ENCODE data around the gene IL24.

IL24 gene

DNA sequence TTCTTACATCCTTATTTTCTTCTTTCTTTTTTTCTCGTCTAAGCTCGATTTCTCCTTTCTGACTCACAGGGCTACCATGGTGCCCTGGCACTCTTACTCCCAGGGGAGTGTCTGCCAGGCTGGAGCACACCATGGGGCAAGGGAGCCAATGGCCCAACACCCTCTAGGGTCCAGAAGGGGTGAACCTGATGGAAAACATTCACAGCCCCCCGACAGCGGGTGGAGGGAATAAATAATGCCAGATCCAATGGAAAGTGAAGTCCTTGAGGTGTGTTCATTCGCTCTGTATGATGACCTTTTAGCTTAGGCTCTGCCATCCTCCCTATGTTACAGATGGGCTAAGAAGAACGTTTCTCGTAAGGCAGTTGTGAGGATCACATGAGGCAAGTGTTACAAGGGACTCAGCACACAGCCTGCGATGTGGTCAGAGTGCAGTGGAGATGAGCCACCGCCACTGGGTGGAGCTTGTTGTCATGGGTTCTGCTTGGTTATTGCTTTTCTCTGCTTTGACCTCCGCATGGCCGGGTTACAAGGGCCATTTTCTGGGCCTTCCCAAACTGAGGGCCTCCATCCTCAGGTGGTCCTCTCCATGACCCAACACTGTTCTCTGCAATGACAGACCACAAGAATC, 28.0 kb downstream of the IL24 start:
- Histone ChIP-seq H3K27me3 (ENCODE audit: control insufficient read depth, insufficient read depth, low read length) (no peaks in the 10 kb centered on the region), H3K36me3 (ENCODE audit: control insufficient read depth, insufficient read depth, low read length) (no peaks in the 10 kb centered on the region), H3K4me3 (ENCODE audit: low read length) (no peak overlapping the region), H3K27ac (ENCODE audit: low read length) (no peak overlapping the region), H3K4me1 (ENCODE audit: control insufficient read depth, insufficient read depth, low read length) (no peaks in the 10 kb centered on the region), H3K9me3 (ENCODE audit: control insufficient read depth, insufficient read depth, low read length) (no peaks in the 10 kb centered on the region)
- DNase-seq (ENCODE audit: low read depth, low spot score) = no peak
- no CpG with 5 or more reads among the region's 11 CpGs for WGBS (ENCODE audit: insufficient coverage, insufficient read length)

- H3K27me3 ChIP-seq (ENCODE audit: control insufficient read depth, insufficient read depth, low read length) = no peaks in the 10 kb centered on the region
- no peak for DNase-seq (ENCODE audit: low read depth, low spot score)
- H3K4me1 ChIP-seq (ENCODE audit: control insufficient read depth, insufficient read depth, low read length) = no peaks in the 10 kb centered on the region
- WGBS (ENCODE audit: insufficient coverage, insufficient read length) = no CpG with 5 or more reads among the region's 2 CpGs
- H3K36me3 ChIP-seq (ENCODE audit: control insufficient read depth, insufficient read depth, low read length) = no peaks in the 10 kb centered on the region
- no peaks in the 10 kb centered on the region for H3K9me3 ChIP-seq (ENCODE audit: control insufficient read depth, insufficient read depth, low read length)
- no peak overlapping the region for H3K27ac ChIP-seq (ENCODE audit: low read length)
- no peak overlapping the region for H3K4me3 ChIP-seq (ENCODE audit: low read length)
These were observed 29.0 kb downstream of the IL24 start for GRCh38 chr1:206926286-206926685.

DNA sequence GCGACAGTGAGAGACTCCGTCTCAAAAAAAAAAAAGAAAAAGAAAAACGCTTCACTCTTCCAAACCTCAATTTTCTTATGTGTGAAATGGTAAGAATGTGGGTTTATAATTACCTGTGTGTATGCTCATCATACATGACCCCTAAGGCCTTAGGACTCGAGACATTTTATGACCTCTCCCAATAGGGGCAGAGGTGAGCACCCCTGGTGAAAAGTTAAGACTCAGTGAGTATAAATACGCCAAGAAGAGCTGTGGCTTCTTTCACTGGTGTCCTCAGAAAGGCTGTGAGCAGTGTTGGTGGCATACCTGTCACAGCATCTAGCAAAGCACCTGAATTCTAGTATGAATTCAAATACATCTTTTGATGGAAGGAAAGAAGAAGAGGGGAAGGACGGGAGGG, 32.3 kb downstream of the IL24 start:
- WGBS (ENCODE audit: insufficient coverage, insufficient read length) = no CpG with 5 or more reads among the region's 6 CpGs
- Histone ChIP-seq H3K27ac (ENCODE audit: low read length) (no peak overlapping the region), H3K36me3 (ENCODE audit: control insufficient read depth, insufficient read depth, low read length) (no peaks in the 10 kb centered on the region), H3K27me3 (ENCODE audit: control insufficient read depth, insufficient read depth, low read length) (no peaks in the 10 kb centered on the region), H3K4me3 (ENCODE audit: low read length) (no peak overlapping the region), H3K4me1 (ENCODE audit: control insufficient read depth, insufficient read depth, low read length) (no peaks in the 10 kb centered on the region), H3K9me3 (ENCODE audit: control insufficient read depth, insufficient read depth, low read length) (no peaks in the 10 kb centered on the region)
- no peak for DNase-seq (ENCODE audit: low read depth, low spot score)

DNA sequence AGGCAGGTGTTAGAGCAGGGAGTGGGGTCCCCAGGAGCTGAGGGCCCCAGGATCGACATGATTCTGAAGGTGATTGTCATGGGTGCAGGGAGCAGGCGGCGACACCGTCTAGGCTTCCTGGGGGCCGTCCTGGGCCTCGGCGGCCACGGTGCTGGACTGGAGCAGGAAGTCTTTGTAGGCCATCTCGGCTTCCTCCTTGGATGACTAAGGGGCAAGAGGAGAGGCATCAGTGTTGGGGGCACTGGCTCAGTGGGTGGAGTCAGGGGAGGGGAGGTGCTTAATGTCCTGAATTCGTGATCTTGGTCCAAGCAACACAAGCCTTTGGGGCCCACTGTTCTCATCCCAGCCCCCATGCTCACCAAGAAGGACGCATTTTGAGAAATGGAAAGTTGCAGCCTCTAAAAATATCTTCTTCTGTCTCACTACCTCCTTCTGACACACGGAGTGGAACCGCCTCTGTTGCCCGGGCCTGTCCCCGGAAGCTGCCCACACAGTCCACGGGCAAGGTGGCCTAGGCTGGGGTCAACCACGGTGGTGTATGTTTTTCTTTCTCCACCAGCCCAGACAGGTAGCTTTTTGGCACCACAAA, 33.1 kb downstream of the IL24 start:
- Histone ChIP-seq H3K27ac (ENCODE audit: low read length) (no peak overlapping the region), H3K4me1 (ENCODE audit: control insufficient read depth, insufficient read depth, low read length) (no peaks in the 10 kb centered on the region), H3K9me3 (ENCODE audit: control insufficient read depth, insufficient read depth, low read length) (no peaks in the 10 kb centered on the region), H3K4me3 (ENCODE audit: low read length) (no peak overlapping the region), H3K36me3 (ENCODE audit: control insufficient read depth, insufficient read depth, low read length) (no peaks in the 10 kb centered on the region), H3K27me3 (ENCODE audit: control insufficient read depth, insufficient read depth, low read length) (no peaks in the 10 kb centered on the region)
- DNase-seq (ENCODE audit: low read depth, low spot score) = no peak
- WGBS (ENCODE audit: insufficient coverage, insufficient read length) = no CpG with 5 or more reads among the region's 17 CpGs

DNA sequence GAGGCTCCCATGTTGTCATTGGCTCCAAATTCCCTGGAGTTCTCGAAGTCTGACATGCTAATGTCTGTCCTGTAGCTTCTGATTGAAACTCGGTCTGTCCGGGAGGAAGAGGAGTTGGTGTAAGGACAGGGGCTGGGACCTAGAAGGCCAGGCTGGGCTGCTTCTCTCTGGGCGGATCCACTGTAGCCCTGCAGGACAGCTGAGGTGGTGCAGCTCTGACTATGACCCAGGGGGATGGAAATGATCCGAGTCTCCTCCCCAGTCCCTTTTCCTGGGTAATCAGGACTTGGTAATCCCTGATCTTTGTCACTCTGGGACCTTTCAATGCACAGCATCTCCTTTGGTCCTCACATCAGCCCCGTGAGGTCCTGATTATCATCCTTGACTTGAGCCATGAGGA, 34.5 kb downstream of the IL24 start:
- Histone ChIP-seq H3K36me3 (ENCODE audit: control insufficient read depth, insufficient read depth, low read length) (no peaks in the 10 kb centered on the region), H3K4me1 (ENCODE audit: control insufficient read depth, insufficient read depth, low read length) (no peaks in the 10 kb centered on the region), H3K27me3 (ENCODE audit: control insufficient read depth, insufficient read depth, low read length) (no peaks in the 10 kb centered on the region), H3K4me3 (ENCODE audit: low read length) (no peak overlapping the region), H3K9me3 (ENCODE audit: control insufficient read depth, insufficient read depth, low read length) (no peaks in the 10 kb centered on the region), H3K27ac (ENCODE audit: low read length) (no peak overlapping the region)
- no CpG with 5 or more reads among the region's 6 CpGs for WGBS (ENCODE audit: insufficient coverage, insufficient read length)
- no peak for DNase-seq (ENCODE audit: low read depth, low spot score)

- no peaks in the 10 kb centered on the region for H3K4me1 ChIP-seq (ENCODE audit: control insufficient read depth, insufficient read depth, low read length)
- H3K9me3 ChIP-seq (ENCODE audit: control insufficient read depth, insufficient read depth, low read length) = no peaks in the 10 kb centered on the region
- no peak overlapping the region for H3K4me3 ChIP-seq (ENCODE audit: low read length)
- H3K27ac ChIP-seq (ENCODE audit: low read length) = no peak overlapping the region
- no CpG with 5 or more reads among the region's 8 CpGs for WGBS (ENCODE audit: insufficient coverage, insufficient read length)
- no peaks in the 10 kb centered on the region for H3K27me3 ChIP-seq (ENCODE audit: control insufficient read depth, insufficient read depth, low read length)
- no peak for DNase-seq (ENCODE audit: low read depth, low spot score)
- H3K36me3 ChIP-seq (ENCODE audit: control insufficient read depth, insufficient read depth, low read length) = no peaks in the 10 kb centered on the region
These were observed 34.9 kb downstream of the IL24 start for GRCh38 chr1:206932177-206932576.

- WGBS (ENCODE audit: insufficient coverage, insufficient read length) = no CpG with 5 or more reads among the region's 8 CpGs
- Histone ChIP-seq H3K27me3 (ENCODE audit: control insufficient read depth, insufficient read depth, low read length) (no peaks in the 10 kb centered on the region), H3K4me3 (ENCODE audit: low read length) (no peak overlapping the region), H3K9me3 (ENCODE audit: control insufficient read depth, insufficient read depth, low read length) (no peaks in the 10 kb centered on the region), H3K4me1 (ENCODE audit: control insufficient read depth, insufficient read depth, low read length) (no peaks in the 10 kb centered on the region), H3K27ac (ENCODE audit: low read length) (no peak overlapping the region), H3K36me3 (ENCODE audit: control insufficient read depth, insufficient read depth, low read length) (no peaks in the 10 kb centered on the region)
- no peak for DNase-seq (ENCODE audit: low read depth, low spot score)
These were observed 36.2 kb downstream of the IL24 start for GRCh38 chr1:206933333-206933945.

DNA sequence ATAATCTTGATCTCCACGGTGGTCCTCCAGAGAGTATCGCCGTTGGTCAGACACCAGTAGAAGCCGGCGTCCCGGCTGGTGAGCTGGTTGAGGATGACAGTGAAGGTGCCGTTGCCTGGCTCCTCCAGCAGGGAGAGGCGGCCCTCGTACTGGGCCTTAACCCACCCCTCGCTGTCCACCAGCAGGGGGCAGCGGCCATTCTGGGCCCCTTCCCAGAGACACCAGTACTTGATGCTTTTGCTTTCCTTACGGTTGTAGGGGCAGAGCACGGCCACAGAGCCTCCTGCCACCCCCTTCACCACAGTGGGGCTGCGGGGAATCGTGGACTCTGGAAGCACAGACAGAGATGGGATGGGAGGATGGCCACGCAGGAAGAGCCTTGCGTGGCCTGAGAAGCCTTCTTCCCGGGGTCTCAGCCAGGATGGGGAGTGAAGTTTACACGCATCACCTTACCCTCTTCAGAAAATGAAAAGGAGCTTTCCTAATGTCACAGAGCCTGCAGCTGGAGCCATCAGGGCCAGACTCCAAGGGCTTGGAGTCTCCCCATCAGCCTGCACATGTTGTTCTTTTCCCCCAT, 38.3 kb downstream of the IL24 start:
- Histone ChIP-seq H3K36me3 (ENCODE audit: control insufficient read depth, insufficient read depth, low read length) (no peaks in the 10 kb centered on the region), H3K27ac (ENCODE audit: low read length) (no peak overlapping the region), H3K4me1 (ENCODE audit: control insufficient read depth, insufficient read depth, low read length) (no peaks in the 10 kb centered on the region), H3K9me3 (ENCODE audit: control insufficient read depth, insufficient read depth, low read length) (no peaks in the 10 kb centered on the region), H3K4me3 (ENCODE audit: low read length) (no peak overlapping the region), H3K27me3 (ENCODE audit: control insufficient read depth, insufficient read depth, low read length) (no peaks in the 10 kb centered on the region)
- no CpG with 5 or more reads among the region's 19 CpGs for WGBS (ENCODE audit: insufficient coverage, insufficient read length)
- DNase-seq (ENCODE audit: low read depth, low spot score) = peak; percentile 39

- DNase-seq (ENCODE audit: low read depth, low spot score) = no peak
- H3K27me3 ChIP-seq (ENCODE audit: control insufficient read depth, insufficient read depth, low read length) = no peaks in the 10 kb centered on the region
- no peaks in the 10 kb centered on the region for H3K4me1 ChIP-seq (ENCODE audit: control insufficient read depth, insufficient read depth, low read length)
- no peaks in the 10 kb centered on the region; the same call in 1 of the 2 replicates for H3K9me3 ChIP-seq (ENCODE audit: control insufficient read depth, insufficient read depth, low read length)
- no CpG with 5 or more reads among the region's 6 CpGs for WGBS (ENCODE audit: insufficient coverage, insufficient read length)
- H3K36me3 ChIP-seq (ENCODE audit: control insufficient read depth, insufficient read depth, low read length) = no peaks in the 10 kb centered on the region
- no peak overlapping the region for H3K4me3 ChIP-seq (ENCODE audit: low read length)
- no peak overlapping the region for H3K27ac ChIP-seq (ENCODE audit: low read length)
These were observed 40.2 kb downstream of the IL24 start for GRCh38 chr1:206937425-206937824.

GRCh38 chr1:206939131-206939530, 41.9 kb downstream of the IL24 start:
- Histone ChIP-seq H3K4me3 (ENCODE audit: low read length) (no peak overlapping the region), H3K27me3 (ENCODE audit: control insufficient read depth, insufficient read depth, low read length) (no peaks in the 10 kb centered on the region), H3K9me3 (ENCODE audit: control insufficient read depth, insufficient read depth, low read length) (no peaks in the 10 kb centered on the region; the same call in 1 of the 2 replicates), H3K27ac (ENCODE audit: low read length) (no peak overlapping the region), H3K36me3 (ENCODE audit: control insufficient read depth, insufficient read depth, low read length) (no peaks in the 10 kb centered on the region), H3K4me1 (ENCODE audit: control insufficient read depth, insufficient read depth, low read length) (no peaks in the 10 kb centered on the region)
- DNase-seq (ENCODE audit: low read depth, low spot score) = no peak
- WGBS (ENCODE audit: insufficient coverage, insufficient read length) = no CpG with 5 or more reads among the region's 13 CpGs

Data from iPS DF 6.9 (cell line).